GM12878 (cell line): ENCODE results near the gene TCEAL1.

ENCODE experiments used
- CTCF ChIP-seq, 3 experiments: IDR thresholded peaks in 2 of 3; conservative IDR thresholded peaks in 1 of 3; 2 replicates each; pipeline ENCODE4 v1.5.1; 2011; ENCODE audit warnings: low read depth in 3 of 3, low read length in 3 of 3, mild to moderate bottlenecking in 3 of 3, control low read depth in 2 of 3, moderate library complexity in 2 of 3, inconsistent platforms in 1 of 3, mixed read lengths in 1 of 3; ENCODE audit not compliant: control insufficient read depth in 2 of 3, insufficient read depth in 1 of 3; ENCODE audit errors: extremely low read depth in 1 of 3
- ESRRA ChIP-seq: IDR thresholded peaks from 2 replicates; pipeline ENCODE4 v1.6.1; 2012; ENCODE audit warnings: mild to moderate bottlenecking, low read length, improper control_type of control experiment
- MAX ChIP-seq: IDR thresholded peaks from 2 replicates; pipeline ENCODE4 v1.6.1; 2012; ENCODE audit warnings: low read depth, low read length, improper control_type of control experiment
- POLR2A ChIP-seq: IDR thresholded peaks from 2 replicates; pipeline ENCODE4 v1.6.1; 2011; ENCODE audit warnings: low read depth, mild to moderate bottlenecking, low read length
- SP1 ChIP-seq: IDR thresholded peaks from one replicate; pipeline ENCODE4 v1.6.1; 2011; ENCODE audit warnings: low read depth, low read length
- SRF ChIP-seq, 2 experiments: IDR thresholded peaks; 2 replicates each; pipeline ENCODE4 v1.6.1; 2011; ENCODE audit warnings: low read depth in 2 of 2, low read length in 2 of 2, mild to moderate bottlenecking in 1 of 2, moderate library complexity in 1 of 2
- SUZ12 ChIP-seq: fragments of 200-600 bp; sonication (generic); IDR thresholded peaks from one replicate; pipeline ENCODE4 v1.6.1; 2018; ENCODE audit warnings: antibody characterized with exemption, mild to moderate bottlenecking; ENCODE audit not compliant: unreplicated experiment

GRCh38 chrX:103616676-103617186, 12.0 kb upstream of the TCEAL1 start:
- TF ChIP-seq CTCF (IDR thresholded peaks at IDR 0.05 in 2 of 3, conservative IDR thresholded peaks at IDR 0.05 in 1 of 3; ENCODE audit: control insufficient read depth in 2 of 3, extremely low read depth in 1 of 3, insufficient read depth in 1 of 3, low read depth in 3 of 3, low read length in 3 of 3), result no peak
- TF ChIP-seq SUZ12, result no peak
- no peak for TF ChIP-seq POLR2A
- no peak for TF ChIP-seq SRF (IDR thresholded peaks at IDR 0.05; ENCODE audit: low read depth in 2 of 2, low read length in 2 of 2)
- TF ChIP-seq MAX, result no peak
- no peak for TF ChIP-seq SP1
- no peak for TF ChIP-seq ESRRA
